ENCODE results near the gene KLF9.

The KLF9 gene

DNA sequence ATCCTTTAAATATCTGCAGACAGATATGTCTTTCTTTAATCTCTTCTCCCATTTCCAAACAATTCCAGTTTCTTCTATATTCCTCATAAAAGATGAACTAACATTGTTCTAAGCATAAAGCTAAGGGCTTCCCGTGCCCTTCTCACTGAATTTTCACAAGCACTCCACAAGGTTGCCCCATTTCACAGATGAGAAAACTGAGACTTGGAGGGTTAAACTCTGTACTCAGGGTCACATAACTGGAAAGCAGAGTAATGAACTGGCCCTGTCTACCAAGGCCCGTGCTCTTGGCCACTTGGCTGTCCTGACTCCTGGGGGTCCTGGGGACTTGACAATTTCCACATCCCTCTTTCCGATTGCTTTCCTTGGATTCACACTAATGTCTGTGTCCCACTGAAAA lies 25.3 kb downstream of the KLF9 start:
- Histone ChIP-seq H4K20me1 (ENCODE audit: insufficient read depth, low read length) (no peaks in the 10 kb centered on the region), H3K27ac (ENCODE audit: low read depth, low read length, poor library complexity, severe bottlenecking) (no peak overlapping the region)

DNA sequence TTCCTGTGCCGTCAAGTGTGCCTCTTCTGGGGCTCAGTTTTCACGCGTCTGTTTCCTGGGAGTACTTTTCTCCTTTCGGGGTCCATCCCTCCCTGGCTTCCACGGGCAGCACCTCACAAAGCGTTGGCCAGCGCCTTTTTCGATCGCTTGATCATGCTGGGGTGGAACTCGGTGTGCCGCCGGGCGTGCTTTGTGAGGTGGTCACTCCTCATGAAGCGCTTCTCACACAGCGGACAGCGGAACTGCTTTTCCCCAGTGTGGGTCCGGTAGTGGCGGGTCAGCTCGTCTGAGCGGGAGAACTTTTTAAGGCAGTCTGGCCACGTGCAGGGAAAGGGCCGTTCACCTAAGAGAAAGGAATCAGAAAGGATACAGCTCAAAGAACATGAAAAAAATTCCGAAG lies 26.8 kb downstream of the KLF9 start:
- Histone ChIP-seq H3K9ac (ENCODE audit: low read length) (no peak overlapping the region), H3K4me3 (ENCODE audit: low read depth, low read length, poor library complexity, severe bottlenecking) (no peak overlapping the region), H2AFZ (ENCODE audit: low read length) (no peak overlapping the region), H3K27ac (ENCODE audit: low read depth, low read length, poor library complexity, severe bottlenecking) (no peak overlapping the region), H3K9me2 (ENCODE audit: low read depth, low read length) (no peaks in the 10 kb centered on the region), H3K79me2 (ENCODE audit: insufficient read depth, low read length) (no peaks in the 10 kb centered on the region), H3K9me3 (ENCODE audit: low read length) (no peaks in the 10 kb centered on the region), H3K4me1 (ENCODE audit: insufficient read depth, low read length, severe bottlenecking) (no peaks in the 10 kb centered on the region), H3K36me3 (ENCODE audit: insufficient read depth, low read length) (no peaks in the 10 kb centered on the region), H3F3A (ENCODE audit: insufficient read depth, low read length) (no peaks in the 10 kb centered on the region), H3K4me2 (ENCODE audit: low read length) (no peak overlapping the region), H4K20me1 (ENCODE audit: insufficient read depth, low read length) (no peaks in the 10 kb centered on the region), H3K27me3 (ENCODE audit: insufficient read depth, low read length) (no peaks in the 10 kb centered on the region)
- TF ChIP-seq EZH2 (IDR thresholded peaks at IDR 0.05; ENCODE audit: borderline replicate concordance, low read length) = no peak
- TF ChIP-seq, protein P1, sequence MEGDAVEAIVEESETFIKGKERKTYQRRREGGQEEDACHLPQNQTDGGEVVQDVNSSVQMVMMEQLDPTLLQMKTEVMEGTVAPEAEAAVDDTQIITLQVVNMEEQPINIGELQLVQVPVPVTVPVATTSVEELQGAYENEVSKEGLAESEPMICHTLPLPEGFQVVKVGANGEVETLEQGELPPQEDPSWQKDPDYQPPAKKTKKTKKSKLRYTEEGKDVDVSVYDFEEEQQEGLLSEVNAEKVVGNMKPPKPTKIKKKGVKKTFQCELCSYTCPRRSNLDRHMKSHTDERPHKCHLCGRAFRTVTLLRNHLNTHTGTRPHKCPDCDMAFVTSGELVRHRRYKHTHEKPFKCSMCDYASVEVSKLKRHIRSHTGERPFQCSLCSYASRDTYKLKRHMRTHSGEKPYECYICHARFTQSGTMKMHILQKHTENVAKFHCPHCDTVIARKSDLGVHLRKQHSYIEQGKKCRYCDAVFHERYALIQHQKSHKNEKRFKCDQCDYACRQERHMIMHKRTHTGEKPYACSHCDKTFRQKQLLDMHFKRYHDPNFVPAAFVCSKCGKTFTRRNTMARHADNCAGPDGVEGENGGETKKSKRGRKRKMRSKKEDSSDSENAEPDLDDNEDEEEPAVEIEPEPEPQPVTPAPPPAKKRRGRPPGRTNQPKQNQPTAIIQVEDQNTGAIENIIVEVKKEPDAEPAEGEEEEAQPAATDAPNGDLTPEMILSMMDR (IDR thresholded peaks at IDR 0.05; ENCODE audit: low read length) = no peak

More for the DNA sequence above, 25.3 kb downstream of the KLF9 start:
- Histone ChIP-seq H3K4me2 (ENCODE audit: low read length) (no peak overlapping the region), H3K36me3 (ENCODE audit: insufficient read depth, low read length) (no peaks in the 10 kb centered on the region), H3K79me2 (ENCODE audit: insufficient read depth, low read length) (no peaks in the 10 kb centered on the region), H3K9ac (ENCODE audit: low read length) (no peak overlapping the region), H3K9me2 (ENCODE audit: low read depth, low read length) (no peaks in the 10 kb centered on the region), H3K4me1 (ENCODE audit: insufficient read depth, low read length, severe bottlenecking) (no peaks in the 10 kb centered on the region), H3K9me3 (ENCODE audit: low read length) (no peaks in the 10 kb centered on the region), H2AFZ (ENCODE audit: low read length) (no peak overlapping the region), H3F3A (ENCODE audit: insufficient read depth, low read length) (no peaks in the 10 kb centered on the region), H3K27me3 (ENCODE audit: insufficient read depth, low read length) (no peaks in the 10 kb centered on the region), H3K4me3 (ENCODE audit: low read depth, low read length, poor library complexity, severe bottlenecking) (no peak overlapping the region)
- TF ChIP-seq, protein P1 (IDR thresholded peaks at IDR 0.05; ENCODE audit: low read length) = no peak
- no peak for TF ChIP-seq EZH2 (IDR thresholded peaks at IDR 0.05; ENCODE audit: borderline replicate concordance, low read length)

DNA sequence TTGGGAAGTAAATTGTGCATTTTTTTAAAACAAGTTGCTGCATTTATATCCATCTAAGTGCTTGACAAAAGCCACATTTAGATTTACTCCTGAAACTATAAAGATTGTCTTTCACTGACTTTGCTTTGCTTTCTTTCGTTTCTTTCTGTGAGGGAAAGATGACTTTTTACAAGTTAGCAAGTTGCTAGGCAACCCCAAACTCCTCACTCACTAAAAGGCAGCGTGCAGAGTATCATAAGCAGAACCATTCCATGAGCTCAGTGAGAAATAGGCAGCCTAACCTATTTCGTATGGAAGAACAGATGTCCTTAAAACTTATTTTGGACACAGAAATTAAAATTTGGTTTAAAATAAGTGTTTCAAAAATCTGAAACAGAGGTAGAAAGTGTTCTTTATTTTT lies 29.0 kb downstream of the KLF9 start:
- Histone ChIP-seq H3K4me2 (ENCODE audit: low read length) (no peak overlapping the region), H3K9me2 (ENCODE audit: low read depth, low read length) (no peaks in the 10 kb centered on the region), H2AFZ (ENCODE audit: low read length) (no peak overlapping the region), H3K27me3 (ENCODE audit: insufficient read depth, low read length) (no peaks in the 10 kb centered on the region), H3K9ac (ENCODE audit: low read length) (no peak overlapping the region), H3F3A (ENCODE audit: insufficient read depth, low read length) (no peaks in the 10 kb centered on the region), H3K27ac (ENCODE audit: low read depth, low read length, poor library complexity, severe bottlenecking) (no peak overlapping the region), H3K4me1 (ENCODE audit: insufficient read depth, low read length, severe bottlenecking) (no peaks in the 10 kb centered on the region), H3K79me2 (ENCODE audit: insufficient read depth, low read length) (no peaks in the 10 kb centered on the region), H3K4me3 (ENCODE audit: low read depth, low read length, poor library complexity, severe bottlenecking) (no peak overlapping the region), H4K20me1 (ENCODE audit: insufficient read depth, low read length) (no peaks in the 10 kb centered on the region), H3K9me3 (ENCODE audit: low read length) (no peaks in the 10 kb centered on the region), H3K36me3 (ENCODE audit: insufficient read depth, low read length) (no peaks in the 10 kb centered on the region)
- TF ChIP-seq, protein P1 (IDR thresholded peaks at IDR 0.05; ENCODE audit: low read length) = no peak
